SK-N-SH (cell line): Measurements from ENCODE around the gene IL1RL2. TPM values are rescaled to one million over a fixed set of nuclear protein-coding genes. Genes with fewer than 3 reads are reported as not detected.

Experiments used
- CTCF ChIA-PET: fragments of 300-600, 350-600 bp; formaldehyde crosslinking; extraction: SDS; loops from one replicate; lab custom pipeline; 2021; lab: Yijun Ruan, JAX
- POLR2A ChIA-PET: fragments of 350-600 bp; sonication (Branson Sonifier 250); formaldehyde crosslinking; extraction: SDS; loops from one replicate; lab custom pipeline; 2020; ENCODE audit warnings: antibody characterized with exemption, inconsistent platforms; lab: Yijun Ruan, JAX
- DNase-seq: peaks from one replicate; pipeline ENCODE4 v3.0.0; 2012
- H2AFZ ChIP-seq: fragments of 200-600 bp; sonication (generic); 2 replicates; pipeline ENCODE4 v1.8.1; 2016; ENCODE audit warnings: antibody characterized with exemption, mild to moderate bottlenecking, low read depth
- H3F3A ChIP-seq: fragments of 200-600 bp; sonication (generic); replicated peaks from 2 replicates; pipeline ENCODE3; 2016; ENCODE audit warnings: antibody characterized with exemption, mild to moderate bottlenecking; ENCODE audit not compliant: insufficient read depth
- H3K27ac ChIP-seq, 2 experiments: fragments of 200-500 bp in 1 of 2; fragments of 200-600 bp in 1 of 2; sonication (Bioruptor generic) in 1 of 2; sonication (generic), shearing (Covaris generic) in 1 of 2; 2 replicates each; pipeline versions ENCODE4 v1.5.1 to v1.6.1; 2014 to 2016; ENCODE audit warnings: low read depth in 2 of 2, inconsistent platforms in 1 of 2, low read length in 1 of 2, mild to moderate bottlenecking in 1 of 2, mixed read lengths in 1 of 2
- H3K27me3 ChIP-seq: fragments of 200-600 bp; sonication (generic), shearing (Covaris generic); 2 replicates; pipeline ENCODE4 v1.6.1; 2016; ENCODE audit warnings: mixed run types; ENCODE audit not compliant: insufficient read depth
- H3K36me3 ChIP-seq, 2 experiments: fragments of 200-500 bp in 1 of 2; fragments of 200-600 bp in 1 of 2; sonication (Bioruptor generic) in 1 of 2; sonication (generic) in 1 of 2; replicated peaks in 1 of 2; 2 replicates each; pipeline versions ENCODE3 to v1.5.1; 2014 to 2016; ENCODE audit warnings: low read length in 1 of 2, mild to moderate bottlenecking in 1 of 2; ENCODE audit not compliant: insufficient read depth in 2 of 2, control insufficient read depth in 1 of 2
- H3K4me1 ChIP-seq, 2 experiments: fragments of 200-500 bp in 1 of 2; fragments of 200-600 bp in 1 of 2; sonication (Bioruptor generic) in 1 of 2; sonication (generic), shearing (Covaris generic) in 1 of 2; 2 replicates each; pipeline versions ENCODE4 v1.5.1 to v1.6.1; 2014 to 2016; ENCODE audit warnings: low read depth in 1 of 2, low read length in 1 of 2, mixed run types in 1 of 2; ENCODE audit not compliant: insufficient read depth in 2 of 2, control insufficient read depth in 1 of 2
- H3K4me2 ChIP-seq: fragments of 200-600 bp; sonication (generic), shearing (Covaris generic); 2 replicates; pipeline ENCODE4 v1.6.1; 2017; ENCODE audit warnings: mixed run types
- H3K4me3 ChIP-seq, 2 experiments: fragments of 200-500 bp in 1 of 2; fragments of 200-600 bp in 1 of 2; sonication (Bioruptor generic) in 1 of 2; sonication (generic), shearing (Covaris generic) in 1 of 2; 2 replicates each; pipeline versions ENCODE4 v1.5.1 to v1.8.1; 2014 to 2016; ENCODE audit warnings: low read depth in 2 of 2, inconsistent platforms in 1 of 2, low read length in 1 of 2, mild to moderate bottlenecking in 1 of 2, mixed read lengths in 1 of 2, moderate library complexity in 1 of 2
- H3K79me2 ChIP-seq: fragments of 200-600 bp; sonication (generic); 2 replicates; pipeline ENCODE4 v1.8.1; 2017; ENCODE audit warnings: mild to moderate bottlenecking; ENCODE audit not compliant: insufficient read depth
- H3K9ac ChIP-seq: fragments of 200-600 bp; sonication (generic); 2 replicates; pipeline ENCODE4 v1.6.1; 2017; ENCODE audit warnings: mixed run types
- H3K9me2 ChIP-seq: fragments of 200-600 bp; sonication (generic); 2 replicates; pipeline ENCODE4 v1.6.1; 2017; ENCODE audit warnings: mixed run types
- H3K9me3 ChIP-seq: fragments of 200-600 bp; sonication (generic); 2 replicates; pipeline ENCODE4 v1.6.1; 2017; ENCODE audit warnings: mixed run types, mild to moderate bottlenecking, moderate library complexity
- H4K20me1 ChIP-seq: fragments of 200-600 bp; sonication (generic); 2 replicates; pipeline ENCODE4 v1.6.1; 2017; ENCODE audit warnings: mild to moderate bottlenecking, mixed run types; ENCODE audit not compliant: insufficient read depth
- CHD2 ChIP-seq: fragments of 150-350 bp; IDR thresholded peaks from 2 replicates; pipeline ENCODE4 v1.6.1; 2018; ENCODE audit warnings: low read length; ENCODE audit not compliant: partially characterized antibody
- CTCF ChIP-seq: fragments of 200-600 bp; sonication (generic); IDR thresholded peaks from 2 replicates; pipeline ENCODE4 v1.6.1; 2017; ENCODE audit warnings: antibody characterized with exemption, mild to moderate bottlenecking, moderate library complexity
- EP300 ChIP-seq, 2 experiments: IDR thresholded peaks; 2 replicates each; pipeline versions ENCODE4 v1.4.0 to v1.6.1; 2012; ENCODE audit warnings: borderline replicate concordance in 1 of 2, low read depth in 1 of 2, low read length in 1 of 2
- EZH2phosphoT487 ChIP-seq: fragments of 200-600 bp; sonication (generic); IDR thresholded peaks from 2 replicates; pipeline ENCODE4 v1.6.1; 2017; ENCODE audit warnings: low read depth, mixed run types, mild to moderate bottlenecking, antibody characterized with exemption, moderate library complexity, borderline replicate concordance
- FOXM1 ChIP-seq: IDR thresholded peaks from 2 replicates; pipeline ENCODE4 v1.4.0; 2012; ENCODE audit warnings: low read depth, mild to moderate bottlenecking
- IRF3 ChIP-seq: fragments of 150-350 bp; IDR thresholded peaks from 2 replicates; pipeline ENCODE4 v1.6.1; 2016; ENCODE audit warnings: mild to moderate bottlenecking, low read depth, low read length
- JUND ChIP-seq: IDR thresholded peaks from 2 replicates; pipeline ENCODE4 v1.4.0; 2012
- RAD21 ChIP-seq: IDR thresholded peaks from 2 replicates; pipeline ENCODE4 v1.6.1; 2012; ENCODE audit warnings: mild to moderate bottlenecking, low read length
- SIN3A ChIP-seq: IDR thresholded peaks from 2 replicates; pipeline ENCODE4 v1.6.1; 2012; ENCODE audit warnings: low read depth, mild to moderate bottlenecking, low read length, moderate library complexity, borderline replicate concordance
- SMC3 ChIP-seq: IDR thresholded peaks from 2 replicates; pipeline ENCODE4 v1.6.1; 2012; ENCODE audit warnings: low read depth, low read length, improper control_type of control experiment
- USF1 ChIP-seq: IDR thresholded peaks from 2 replicates; pipeline ENCODE4 v1.4.0; 2012; ENCODE audit warnings: low read depth, borderline replicate concordance
- USF2 ChIP-seq: fragments of 150-350 bp; IDR thresholded peaks from 2 replicates; pipeline ENCODE4 v1.6.1; 2017; ENCODE audit warnings: antibody characterized with exemption, low read length, low read depth, borderline replicate concordance
- YY1 ChIP-seq: IDR thresholded peaks from 2 replicates; pipeline ENCODE4 v1.4.0; 2012; ENCODE audit warnings: low read depth, mild to moderate bottlenecking
- WGBS: methylation state at CpG from one replicate; pipeline ENCODE4 v1.1.6; 2017; ENCODE audit warnings: low lambda C conversion rate; 5-methylcytosine and 5-hydroxymethylcytosine counted together
- polyA plus RNA-seq, 3 experiments: library from polyadenylated mRNA; depleted of rRNA; stranded (reverse); fragments of >200 nt; gene quantifications; 2 replicates each; pipeline ENCODE4 v1.2.3, GENCODE V29; 2012

The IL1RL2 gene
- polyA plus RNA-seq, 1 of the 3 experiments (the other 2 are of a cell fraction) = 0.05 TPM

GRCh38 chr2:102262216-102263129, 75.7 kb downstream of the IL1RL2 start:
- POLR2A ChIA-PET = no interaction called here
- no peak for TF ChIP-seq FOXM1
- no peak for TF ChIP-seq SIN3A
- no peak for TF ChIP-seq JUND
- TF ChIP-seq CHD2 = no peak
- TF ChIP-seq USF1 = no peak
- no peak for TF ChIP-seq YY1
- no peak for TF ChIP-seq CTCF
- no peak for TF ChIP-seq SMC3
- TF ChIP-seq EP300 (IDR thresholded peaks at IDR 0.05; ENCODE audit: borderline replicate concordance in 1 of 2, low read depth in 1 of 2, low read length in 1 of 2) = no peak
- TF ChIP-seq IRF3 = no peak
- TF ChIP-seq USF2 = no peak
- TF ChIP-seq EZH2phosphoT487 = no peak
- TF ChIP-seq RAD21 = no peak
- TF ChIP-seq, all 33 proteins: peak for 0
- Histone ChIP-seq H3K9ac (no peak overlapping the region), H4K20me1 (no peaks in the 10 kb centered on the region), H3K27me3 (peaks cover 25% of the 10 kb centered on the region), H3K4me1 (no peaks in the 10 kb centered on the region), H3K79me2 (no peaks in the 10 kb centered on the region), H3K4me3 (no peak overlapping the region), H3F3A (no peaks in the 10 kb centered on the region), H3K4me2 (no peak overlapping the region), H2AFZ (no peak overlapping the region), H3K27ac (no peak overlapping the region), H3K36me3 (no peaks in the 10 kb centered on the region), H3K9me3 (no peaks in the 10 kb centered on the region), H3K9me2 (no peaks in the 10 kb centered on the region)
- no peak for DNase-seq
- WGBS = 10% methylated on average over 6 of the region's 6 CpGs
- CTCF ChIA-PET = interaction anchor here (5.1 kb wide), 1 partner anchor 22 kb away, joined by 18 read pairs; no protein-coding TSS in a partner anchor
